ENCODE data around the gene IKZF1. TPM values are rescaled to one million over a fixed set of nuclear protein-coding genes. Genes with fewer than 3 reads are reported as not detected.
A peak's percentile ranks its signal among the peaks of the same experiment; 100 is the strongest.

Gene IKZF1
- total and polyA plus RNA-seq, 2 of the 4 experiments (the other 2 are of a cell fraction), result not detected

GRCh38 chr7:50400114-50400513 is 95.6 kb downstream of the IKZF1 start:
- Histone ChIP-seq H3K9me1 (ENCODE audit: insufficient read depth, low read length) (no peaks in the 10 kb centered on the region), H3K79me1 (ENCODE audit: low read depth in 1 of 2, low read length in 2 of 2) (no peaks in the 10 kb centered on the region), H3K18ac (ENCODE audit: low read depth, low read length) (no peak overlapping the region), H2BK20ac (ENCODE audit: low read depth, low read length) (no peak overlapping the region), H2AK9ac (replicated peaks; ENCODE audit: low read depth, low read length, poor library complexity) (no peak overlapping the region), H3K4me2 (ENCODE audit: low read depth, low read length) (no peak overlapping the region), H3K9me3 (ENCODE audit: control insufficient read depth, insufficient read depth, low read length) (no peaks in the 10 kb centered on the region), H4K20me1 (ENCODE audit: insufficient read depth, low read length) (no peaks in the 10 kb centered on the region), H3K23ac (ENCODE audit: low read depth, low read length) (no peak overlapping the region), H2BK15ac (ENCODE audit: low read depth, low read length) (no peak overlapping the region), H3K4me3 (ENCODE audit: insufficient read depth, low read depth, low read length) (no peak overlapping the region), H3K14ac (replicated peaks; ENCODE audit: low read depth, low read length) (no peak overlapping the region), H2BK120ac (ENCODE audit: low read depth, low read length) (no peak overlapping the region), H2AK5ac (ENCODE audit: low read depth, low read length) (no peak overlapping the region), H2BK5ac (ENCODE audit: low read depth, low read length, poor library complexity, severe bottlenecking) (no peak overlapping the region), H3K4ac (ENCODE audit: low read depth, low read length) (no peak overlapping the region), H2AFZ (replicated peaks; ENCODE audit: low read length, poor library complexity) (peak overlapping the region; percentile 34), H4K5ac (ENCODE audit: low read depth, low read length) (no peak overlapping the region), H3K27ac (ENCODE audit: insufficient read depth, low read length) (no peak overlapping the region), H4K91ac (ENCODE audit: insufficient read depth, low read depth, low read length) (no peak overlapping the region), H3K56ac (ENCODE audit: extremely low read depth, insufficient read depth, low read length) (no peak overlapping the region), H3K36me3 (ENCODE audit: control insufficient read depth, insufficient read depth, low read length) (no peaks in the 10 kb centered on the region), H3K9ac (ENCODE audit: low read depth, low read length) (no peak overlapping the region), H3K4me1 (ENCODE audit: control insufficient read depth, insufficient read depth, low read length) (no peaks in the 10 kb centered on the region), H4K8ac (ENCODE audit: low read depth in 2 of 2, low read length in 2 of 2) (no peak overlapping the region), H3K27me3 (ENCODE audit: control insufficient read depth, insufficient read depth, low read length) (peaks cover 23% of the 10 kb centered on the region)
- POLR2A ChIA-PET (ENCODE audit: unreplicated experiment), result no interaction called here
- in situ Hi-C loops (cut with MboI; ENCODE audit: low sequenced_read_pairs), result no loop called here
- 6% methylated on average over 24 of the region's 41 CpGs; no CpG with 5 or more reads in 1 of the 2 experiments for WGBS, 2 experiments (ENCODE audit: extremely low coverage in 2 of 2, insufficient read length in 1 of 2)
- intact Hi-C loops (cut with micrococcal nuclease), result no loop called here
- ATAC-seq (ENCODE audit: low read depth), result no peak
- TF ChIP-seq CHD1 (IDR thresholded peaks at IDR 0.05; ENCODE audit: low read depth, low read length), result no peak
- no peak for TF ChIP-seq POLR2A (IDR thresholded peaks at IDR 0.05; ENCODE audit: low read depth, low read length)
- no peak for TF ChIP-seq NFE2L2 (IDR thresholded peaks at IDR 0.05; ENCODE audit: low read depth, low read length)
- dilution Hi-C loops (cut with HindIII; ENCODE audit: low sequenced_read_pairs, unreplicated experiment), result no loop called here
- CTCF ChIA-PET, result no interaction called here
- no TSS peak for BruUV-seq (replicated peaks)
- DNase-seq, result no peak
